Stomach (tissue), 9 donors: ENCODE data around the gene DRAXIN. TPM values are rescaled to one million over a fixed set of nuclear protein-coding genes. Genes with fewer than 3 reads are reported as not detected.

Experiments used
- DNase-seq, 2 donors: peaks; one replicate each; pipeline versions ENCODE4 v3.0.0 to v3.0.0-alpha.2; 2013 to 2019
- H3K27ac ChIP-seq, 5 donors: fragments of 200-600 bp in 4 of 5; sonication (generic) in 4 of 5; one replicate each; pipeline ENCODE4 v1.5.1; 2013 to 2019; ENCODE audit warnings: mild to moderate bottlenecking in 1 of 5, moderate library complexity in 1 of 5
- H3K27me3 ChIP-seq, 3 donors: fragments of 200-600 bp; sonication (generic); one replicate each; pipeline ENCODE4 v1.5.1; 2017 to 2019; ENCODE audit warnings: mixed run types in 1 of 3
- H3K36me3 ChIP-seq, 4 donors: fragments of 200-600 bp; sonication (generic); 1 replicate in 3 of 4; 2 replicates in 1 of 4; pipeline ENCODE4 v1.5.1; 2016 to 2019
- H3K4me1 ChIP-seq, 4 donors: fragments of 200-600 bp; sonication (generic); one replicate each; pipeline ENCODE4 v1.5.1; 2016 to 2019
- H3K4me3 ChIP-seq, 4 donors: fragments of 200-600 bp; sonication (generic) in 3 of 4; one replicate each; pipeline ENCODE4 v1.5.1; 2016 to 2019; ENCODE audit warnings: mild to moderate bottlenecking in 1 of 4
- H3K9me3 ChIP-seq, 4 donors: fragments of 200-600 bp; sonication (generic); one replicate each; pipeline ENCODE4 v1.5.1; 2016 to 2019
- EP300 ChIP-seq: sonication (generic); formaldehyde crosslinking; IDR thresholded peaks from one replicate; pipeline ENCODE4 v1.6.1; 2017; ENCODE audit warnings: antibody characterized with exemption
- POLR2A ChIP-seq, 4 donors: fragments of 450-650 bp; IDR thresholded peaks; one replicate each; pipeline ENCODE4 v1.6.1; 2016; ENCODE audit warnings: antibody characterized with exemption in 4 of 4, control low read depth in 2 of 4, mild to moderate bottlenecking in 1 of 4, moderate library complexity in 1 of 4
- POLR2AphosphoS5 ChIP-seq, 3 donors: sonication (generic); formaldehyde crosslinking; IDR thresholded peaks; one replicate each; pipeline ENCODE4 v1.6.1; 2016; ENCODE audit warnings: antibody characterized with exemption in 3 of 3
- WGBS, 5 donors: extraction: QIAGEN DNeasy Blood & Tissue Kit in 3 of 5; methylation state at CpG; one replicate each; pipeline versions ENCODE4 v1.1.5 to v1.1.7; 2013 to 2018; 5-methylcytosine and 5-hydroxymethylcytosine counted together
- intact Hi-C: fragments of 100-400 bp; cut with DNase I; formaldehyde crosslinking; loops from one replicate; pipeline ENCODE4 v1.15.1; 2023; ENCODE audit warnings: low total_unique reads
- polyA plus RNA-seq, 3 donors: library from polyadenylated mRNA; stranded (reverse); fragments of 200-250 nt; gene quantifications; one replicate each; pipeline ENCODE4 v1.2.3, GENCODE V29; 2013
- total RNA-seq, 5 donors: library from RNA; depleted of rRNA; stranded (reverse); fragments of >200 nt; gene quantifications; one replicate each; pipeline versions ENCODE4 v1.1.0 to v1.2.3, GENCODE V29; 2014 to 2016
- TF ChIP-seq, protein P1 (sequence below), 7 experiments: fragments of 450-650 bp in 4 of 7; fragments of 200-600 bp in 3 of 7; sonication (generic) in 3 of 7; IDR thresholded peaks; one replicate each; pipeline ENCODE4 v1.5.1; 2016 to 2019; ENCODE audit warnings: antibody characterized with exemption in 7 of 7, control low read depth in 2 of 7, mild to moderate bottlenecking in 1 of 7
- donor health status: healthy with polysubstance abuse.
- donor health status: Bipolar disorder and iron deficiency.
- donor health status: healthy.

DRAXIN gene
- total and polyA plus RNA-seq, 8 donors: 0.03 to 0.18 (median 0.06) TPM; not detected in 5

DNA sequence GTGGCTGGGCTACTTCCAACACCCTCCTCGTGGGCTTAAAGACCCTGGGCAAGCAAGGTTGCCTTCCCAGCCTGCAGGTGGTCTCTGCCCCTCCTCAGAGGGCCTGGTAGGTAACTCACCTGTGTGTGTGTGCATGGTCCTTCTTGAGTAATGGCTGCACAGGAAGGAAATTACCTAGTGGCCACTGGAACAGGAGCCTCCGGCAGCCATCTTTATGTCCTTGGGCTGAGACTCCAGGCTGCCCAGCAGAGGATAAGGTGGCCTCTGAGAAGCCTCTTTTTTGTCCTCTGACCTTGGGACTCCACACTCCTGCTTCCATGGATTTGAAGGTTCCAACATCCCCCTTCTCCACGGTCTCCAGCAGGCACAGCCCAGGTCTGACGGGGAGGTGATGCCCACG lies 20.0 kb downstream of the DRAXIN start:
- TF ChIP-seq, protein P1, sequence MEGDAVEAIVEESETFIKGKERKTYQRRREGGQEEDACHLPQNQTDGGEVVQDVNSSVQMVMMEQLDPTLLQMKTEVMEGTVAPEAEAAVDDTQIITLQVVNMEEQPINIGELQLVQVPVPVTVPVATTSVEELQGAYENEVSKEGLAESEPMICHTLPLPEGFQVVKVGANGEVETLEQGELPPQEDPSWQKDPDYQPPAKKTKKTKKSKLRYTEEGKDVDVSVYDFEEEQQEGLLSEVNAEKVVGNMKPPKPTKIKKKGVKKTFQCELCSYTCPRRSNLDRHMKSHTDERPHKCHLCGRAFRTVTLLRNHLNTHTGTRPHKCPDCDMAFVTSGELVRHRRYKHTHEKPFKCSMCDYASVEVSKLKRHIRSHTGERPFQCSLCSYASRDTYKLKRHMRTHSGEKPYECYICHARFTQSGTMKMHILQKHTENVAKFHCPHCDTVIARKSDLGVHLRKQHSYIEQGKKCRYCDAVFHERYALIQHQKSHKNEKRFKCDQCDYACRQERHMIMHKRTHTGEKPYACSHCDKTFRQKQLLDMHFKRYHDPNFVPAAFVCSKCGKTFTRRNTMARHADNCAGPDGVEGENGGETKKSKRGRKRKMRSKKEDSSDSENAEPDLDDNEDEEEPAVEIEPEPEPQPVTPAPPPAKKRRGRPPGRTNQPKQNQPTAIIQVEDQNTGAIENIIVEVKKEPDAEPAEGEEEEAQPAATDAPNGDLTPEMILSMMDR (IDR thresholded peaks at IDR 0.05): no peak
- TF ChIP-seq POLR2AphosphoS5 (IDR thresholded peaks at IDR 0.05) (no peak), EP300 (no peak), POLR2A (IDR thresholded peaks at IDR 0.05) (no peak)
- 92 to 98% (median 94%) methylated on average over 5 of the region's 5 CpGs for WGBS, 5 donors

DNA sequence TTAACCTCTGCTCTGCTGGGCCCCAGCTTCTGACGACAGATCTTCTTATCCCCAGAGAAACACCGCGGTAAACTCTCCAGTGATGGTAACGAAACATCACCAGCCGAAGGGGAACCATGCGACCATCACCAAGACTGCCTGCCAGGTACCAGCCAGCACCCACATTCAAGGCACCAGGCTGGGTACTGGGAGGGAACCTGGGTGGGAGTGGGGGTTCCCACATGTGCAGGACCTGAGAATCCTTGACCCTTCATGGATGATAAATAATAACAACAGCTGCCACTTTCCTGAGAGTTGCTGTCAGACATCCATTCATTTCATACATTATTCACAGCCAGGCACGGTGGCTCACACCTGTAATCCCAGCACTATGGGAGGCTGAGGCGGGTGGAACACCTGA lies 20.8 kb downstream of the DRAXIN start:
- H3K4me3 ChIP-seq: no peak overlapping the region
- H3K27ac ChIP-seq: no peak overlapping the region
- H3K4me1 ChIP-seq: peaks cover 0 to 10% (median 8%) of the 10 kb centered on the region in 4 donors
- intact Hi-C loops: no loop called here
- 80 to 92% (median 87%) methylated on average over 7 to 8 of the region's 8 CpGs for WGBS, 5 donors
- no peaks in the 10 kb centered on the region for H3K9me3 ChIP-seq
- H3K36me3 ChIP-seq: no peaks in the 10 kb centered on the region
- TF ChIP-seq EP300 (no peak), POLR2AphosphoS5 (IDR thresholded peaks at IDR 0.05) (no peak)
- TF ChIP-seq, protein P1 (IDR thresholded peaks at IDR 0.05): no peak
- H3K27me3 ChIP-seq: peaks cover 0 to 31% (median 0%) of the 10 kb centered on the region in 3 donors
- no peak for DNase-seq

More for the DNA sequence above, 20.0 kb downstream of the DRAXIN start:
- Histone ChIP-seq H3K4me1 (peaks cover 0 to 11% (median 9%) of the 10 kb centered on the region in 4 donors), H3K36me3 (no peaks in the 10 kb centered on the region), H3K27me3 (peaks cover 0 to 35% (median 0%) of the 10 kb centered on the region in 3 donors), H3K27ac (no peak overlapping the region), H3K9me3 (no peaks in the 10 kb centered on the region), H3K4me3 (no peak overlapping the region)
- intact Hi-C loops: no loop called here
- DNase-seq: no peak

DNA sequence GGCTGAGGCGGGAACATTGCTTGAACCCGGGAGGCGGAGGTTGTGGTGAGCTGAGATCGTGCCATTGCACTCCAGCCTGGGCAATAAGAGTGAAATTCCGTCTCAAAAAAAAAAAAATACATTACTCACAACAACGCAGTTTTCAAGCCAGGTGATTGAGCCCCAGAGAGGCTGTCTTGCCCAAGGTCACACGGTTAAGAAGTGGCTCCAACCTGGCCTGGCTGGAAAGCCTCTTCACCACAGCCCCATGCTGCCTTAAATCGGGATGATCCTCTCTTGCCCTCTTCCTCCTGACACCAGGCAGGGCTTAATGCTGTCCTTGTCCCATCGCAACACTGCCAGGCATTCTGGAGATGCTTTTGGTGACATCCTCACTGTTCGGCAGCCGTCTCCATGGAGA lies 21.6 kb downstream of the DRAXIN start:
- H3K4me1 ChIP-seq: peaks cover 0 to 2% (median under 1%) of the 10 kb centered on the region in 4 donors
- H3K36me3 ChIP-seq: no peaks in the 10 kb centered on the region
- no peak overlapping the region for H3K27ac ChIP-seq
- intact Hi-C loops: no loop called here
- no peak overlapping the region for H3K4me3 ChIP-seq
- peaks cover 0 to 23% (median 0%) of the 10 kb centered on the region in 3 donors for H3K27me3 ChIP-seq
- no peaks in the 10 kb centered on the region for H3K9me3 ChIP-seq
- TF ChIP-seq, protein P1 (IDR thresholded peaks at IDR 0.05): no peak
- TF ChIP-seq POLR2A (IDR thresholded peaks at IDR 0.05) (no peak), POLR2AphosphoS5 (IDR thresholded peaks at IDR 0.05) (no peak), EP300 (no peak)
- DNase-seq: no peak
- 82 to 85% (median 84%) methylated on average over 11 of the region's 11 CpGs for WGBS, 5 donors

DNA sequence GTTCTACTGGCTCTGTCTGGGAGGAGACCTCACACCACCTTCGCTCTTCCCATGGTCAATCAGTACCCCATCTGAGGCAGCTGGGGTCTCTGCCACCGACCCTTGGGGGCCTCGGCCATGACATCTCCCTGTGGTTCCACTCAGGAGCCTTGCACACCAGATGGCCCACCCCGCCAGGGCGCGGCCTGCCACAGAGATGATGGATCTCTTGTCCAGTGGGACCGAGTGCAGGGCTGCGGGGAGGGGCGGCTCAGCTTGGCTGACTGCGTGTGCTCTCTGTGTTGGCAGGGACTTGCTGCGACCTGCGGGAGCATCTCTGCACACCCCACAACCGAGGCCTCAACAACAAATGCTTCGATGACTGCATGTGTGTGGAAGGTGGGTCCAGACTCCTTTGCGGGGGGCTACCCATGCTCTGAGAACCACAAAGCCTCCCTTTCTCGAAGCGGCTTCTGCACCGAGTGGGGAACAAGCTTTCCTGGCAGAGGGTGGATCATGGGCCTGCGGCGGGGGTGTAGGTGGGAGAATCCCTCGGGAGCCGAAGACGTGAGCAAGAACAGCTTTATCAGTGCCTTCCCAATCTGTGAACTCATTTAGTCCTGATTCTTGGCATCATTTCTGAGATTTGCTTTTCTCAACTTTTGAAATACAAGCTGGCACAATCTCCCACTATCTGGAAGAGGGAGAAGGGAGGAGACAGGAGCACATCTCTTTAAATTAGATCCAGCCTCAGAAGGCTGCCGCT lies 23.5 kb downstream of the DRAXIN start:
- TF ChIP-seq POLR2A (IDR thresholded peaks at IDR 0.05): no peak
- no peak for TF ChIP-seq POLR2AphosphoS5 (IDR thresholded peaks at IDR 0.05)
- TF ChIP-seq, protein P1 (IDR thresholded peaks at IDR 0.05): no peak
- TF ChIP-seq EP300: no peak
- WGBS, 5 donors: 74 to 81% (median 76%) methylated on average over 15 to 24 of the region's 24 CpGs
- Histone ChIP-seq H3K36me3 (no peaks in the 10 kb centered on the region), H3K27ac (no peak overlapping the region), H3K27me3 (peaks cover 0 to 23% (median 0%) of the 10 kb centered on the region in 3 donors), H3K9me3 (no peaks in the 10 kb centered on the region), H3K4me1 (peaks cover 0 to 12% (median 10%) of the 10 kb centered on the region in 4 donors), H3K4me3 (no peak overlapping the region)
- DNase-seq: no peak
- intact Hi-C loops: loop anchor here (5.0 kb wide), 1 partner anchor 53 kb away; the partner anchor contains the start of gene FBXO6
